GM19025 (cell line): Measurements from ENCODE around the gene RPS28.
A peak's percentile ranks its signal among the peaks of the same experiment; 100 is the strongest.
"Not testable (repeated sequence)": the region's sequence is repeated elsewhere in the genome, so short reads cannot be mapped to it uniquely, and the experiment has no call there.

ENCODE experiments used
- ATAC-seq: cut with Tn5 transposase; IDR thresholded peaks from one replicate; pipeline ENCODE4 v1.9.1; 2021; ENCODE audit warnings: mild to moderate bottlenecking, low read depth, moderate library complexity; ENCODE audit not compliant: unreplicated experiment

RPS28 gene

DNA sequence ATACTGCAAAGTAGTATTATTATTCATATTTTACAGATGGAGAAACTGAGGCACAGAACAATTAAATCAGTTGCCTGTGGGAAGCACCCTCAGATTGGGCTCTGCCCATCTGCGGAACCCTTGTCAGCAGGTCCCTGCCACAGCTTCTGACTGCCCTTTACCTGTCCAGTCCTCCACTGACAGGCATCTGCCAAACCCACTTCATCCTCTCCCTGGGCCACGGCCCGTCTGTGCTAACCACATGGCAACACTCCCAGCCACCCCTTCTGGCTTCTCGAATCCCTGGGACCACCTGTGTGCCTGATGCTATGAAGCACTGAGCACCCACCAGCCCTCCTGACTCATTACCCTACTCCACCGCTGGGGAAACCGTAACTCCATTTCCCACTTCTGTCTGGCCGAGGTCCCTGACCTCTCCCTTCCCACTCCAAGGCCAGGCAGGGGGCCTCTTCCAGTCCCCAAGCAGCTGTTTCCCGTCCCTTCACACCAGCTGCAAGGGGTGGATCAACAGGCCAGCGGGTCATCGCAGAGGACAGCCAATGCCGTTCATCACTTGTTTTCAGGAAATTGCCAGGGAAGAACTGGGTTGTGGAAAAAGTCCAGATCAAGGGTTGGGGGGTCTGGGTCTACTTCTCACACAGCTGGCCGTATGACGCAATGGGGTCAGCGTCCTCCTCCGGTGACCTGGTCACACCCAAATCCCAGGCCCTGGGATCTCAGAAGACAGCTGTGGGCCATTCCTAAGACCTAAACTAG is 19.2 kb downstream of the RPS28 start:
- ATAC-seq, result no peak

DNA sequence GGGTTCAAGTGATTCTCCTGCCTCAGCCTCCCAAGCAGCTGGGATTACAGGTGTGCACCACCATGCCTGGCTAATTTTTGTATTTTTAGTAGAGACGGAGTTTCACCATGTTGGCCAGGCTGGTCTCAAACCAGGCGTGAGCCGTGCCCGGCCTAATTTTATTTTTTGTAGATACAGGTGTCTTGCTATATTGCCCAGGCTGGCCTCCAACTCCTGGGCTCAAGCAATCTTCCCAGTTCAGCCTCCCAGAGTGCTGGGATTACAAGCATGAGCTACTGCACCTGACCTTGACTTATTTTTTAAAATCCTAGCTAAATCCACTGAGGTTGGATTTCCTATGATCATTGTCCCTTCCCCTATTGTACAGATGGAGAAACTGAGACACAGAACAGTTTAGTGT is 20.2 kb downstream of the RPS28 start:
- ATAC-seq, result not testable (repeated sequence)

GRCh38 chr19:8342316-8342683 is 21.0 kb downstream of the RPS28 start:
- no peak for ATAC-seq

DNA sequence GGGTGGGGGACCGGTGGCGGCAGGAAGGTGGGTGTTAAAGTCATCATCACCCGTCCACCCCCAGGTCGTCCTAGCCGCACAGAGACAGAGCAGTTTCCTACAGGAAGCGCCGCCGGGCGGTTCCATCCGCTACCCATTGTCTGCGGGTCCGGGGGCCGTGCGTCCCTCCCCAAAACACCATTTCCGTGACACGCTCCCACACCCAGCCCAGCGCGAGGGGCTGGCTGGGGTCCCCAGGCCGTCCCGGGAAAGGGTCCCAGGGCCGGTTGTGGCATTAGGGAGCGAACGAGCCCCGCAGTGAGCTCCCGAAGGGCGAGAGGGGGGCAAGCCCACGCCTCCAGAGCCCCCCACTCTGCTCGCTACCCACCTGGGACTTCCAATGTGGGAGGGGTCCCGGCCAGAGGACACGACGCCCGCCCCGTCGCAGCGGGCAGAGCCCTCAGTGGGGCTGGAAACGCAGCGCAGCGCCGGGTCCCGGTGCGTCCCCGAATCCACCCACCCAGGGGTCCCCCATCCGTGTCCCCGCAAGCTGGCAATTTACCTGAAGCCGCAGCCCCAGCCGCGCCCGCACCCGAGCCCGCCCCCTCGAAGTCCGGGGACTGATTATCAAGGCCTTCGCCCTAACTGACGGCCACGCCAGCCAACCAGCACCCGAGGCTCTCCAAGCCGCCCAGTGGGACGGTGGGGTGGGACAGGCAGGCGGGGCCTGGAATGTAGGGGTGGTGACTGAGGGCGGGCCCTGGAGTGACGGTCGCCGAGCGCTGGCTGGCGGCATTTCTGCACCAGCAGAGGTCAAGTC is 21.6 kb downstream of the RPS28 start, which contains the start of gene KANK3:
Gene KANK3 (minus strand): TSS at position 579 of the 799 bp plus-strand sequence. CDS start 5,434 bp downstream, outside the sequence.
- ATAC-seq, result peak; percentile 95

DNA sequence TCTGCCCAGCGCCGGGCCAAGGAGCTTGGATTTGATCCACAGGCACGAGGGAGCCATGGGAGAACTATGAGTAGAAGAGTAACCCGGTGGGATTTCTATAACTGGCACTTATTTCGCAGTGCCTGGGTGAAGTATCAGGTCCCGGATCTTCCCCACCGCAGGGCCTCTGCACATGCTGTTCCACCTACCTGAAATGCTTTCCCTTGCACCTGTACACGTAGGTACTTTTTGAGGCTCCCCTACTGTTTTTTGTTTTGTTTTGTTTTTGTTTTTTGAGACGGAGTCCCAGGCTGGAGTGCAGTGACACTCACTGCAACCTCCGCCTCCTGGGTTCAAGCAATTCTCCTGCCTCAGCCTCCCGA is 22.2 kb downstream of the RPS28 start:
- no peak for ATAC-seq

DNA sequence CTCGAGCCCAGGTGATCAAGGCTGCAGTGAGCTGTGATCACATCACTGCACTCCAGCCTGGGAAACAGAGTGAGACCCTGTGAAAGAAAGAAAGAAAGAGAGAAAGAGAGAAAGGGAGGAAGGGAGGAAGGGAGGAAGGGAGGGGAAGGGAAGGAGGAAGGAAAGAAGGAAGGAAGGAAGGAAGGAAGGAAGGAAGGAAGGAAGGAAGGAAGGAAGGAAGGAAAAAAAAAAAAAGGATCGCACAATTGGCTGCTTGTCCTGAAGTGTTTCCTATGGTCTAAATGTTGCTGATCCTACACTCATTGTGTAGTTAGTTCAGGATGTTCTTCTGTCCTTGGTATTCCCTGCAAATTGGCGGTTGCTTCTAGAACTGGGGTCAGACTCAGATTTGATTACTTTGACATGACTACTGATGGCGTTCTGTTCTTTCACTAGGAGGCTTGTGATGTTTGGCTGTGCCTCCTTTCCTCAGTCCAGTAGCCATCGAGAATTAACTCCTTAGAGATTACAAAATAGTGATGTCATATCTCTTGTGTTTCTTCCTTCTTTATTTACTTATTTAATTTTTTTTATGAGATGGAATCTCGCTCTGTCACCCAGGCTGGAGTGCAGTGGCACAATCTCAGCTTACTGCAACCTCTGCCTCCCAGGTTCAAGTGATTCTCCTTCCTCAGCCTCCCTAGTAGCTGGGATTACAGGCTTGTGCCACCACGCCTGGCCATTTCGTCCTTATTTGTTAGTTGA is 28.5 kb downstream of the RPS28 start:
- ATAC-seq, result not testable (repeated sequence)

DNA sequence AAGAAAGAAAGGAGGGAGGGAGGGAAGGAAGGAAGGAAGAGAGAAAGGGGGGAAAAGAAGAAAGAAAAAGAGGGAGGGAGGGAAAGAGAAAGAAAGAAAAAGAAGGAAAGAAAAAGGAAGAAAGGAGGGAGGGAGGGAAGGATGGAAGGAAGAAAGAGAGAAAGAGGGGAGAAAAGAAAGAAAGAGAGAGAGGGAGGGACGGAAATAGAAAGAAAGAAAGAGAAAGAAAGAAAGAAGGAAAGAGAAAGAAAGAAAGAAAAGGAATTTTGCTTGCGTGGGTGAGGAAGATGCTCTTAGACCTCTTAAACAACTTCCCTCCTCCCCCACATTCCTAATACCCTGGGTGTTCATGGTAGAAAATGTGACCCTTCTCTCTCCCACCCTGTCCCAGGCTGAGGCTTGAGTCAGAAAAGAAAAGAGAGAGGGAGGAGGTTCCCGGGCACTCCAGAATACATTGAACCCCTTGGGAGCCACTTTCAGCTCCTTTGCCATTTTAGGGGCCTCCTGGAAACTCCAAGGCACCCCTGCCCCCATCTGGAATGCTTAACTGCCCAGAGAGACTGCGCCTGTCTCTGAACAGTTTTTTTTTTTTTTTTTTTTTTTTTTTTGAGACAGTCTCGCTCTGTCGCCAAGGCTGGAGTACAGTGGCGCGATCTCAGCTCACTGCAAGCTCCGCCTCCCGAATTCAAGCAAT is 31.0 kb downstream of the RPS28 start:
- ATAC-seq, result no peak

- ATAC-seq, result not testable (repeated sequence)
Measured at GRCh38 chr19:8352845-8353244, 31.5 kb downstream of the RPS28 start.

DNA sequence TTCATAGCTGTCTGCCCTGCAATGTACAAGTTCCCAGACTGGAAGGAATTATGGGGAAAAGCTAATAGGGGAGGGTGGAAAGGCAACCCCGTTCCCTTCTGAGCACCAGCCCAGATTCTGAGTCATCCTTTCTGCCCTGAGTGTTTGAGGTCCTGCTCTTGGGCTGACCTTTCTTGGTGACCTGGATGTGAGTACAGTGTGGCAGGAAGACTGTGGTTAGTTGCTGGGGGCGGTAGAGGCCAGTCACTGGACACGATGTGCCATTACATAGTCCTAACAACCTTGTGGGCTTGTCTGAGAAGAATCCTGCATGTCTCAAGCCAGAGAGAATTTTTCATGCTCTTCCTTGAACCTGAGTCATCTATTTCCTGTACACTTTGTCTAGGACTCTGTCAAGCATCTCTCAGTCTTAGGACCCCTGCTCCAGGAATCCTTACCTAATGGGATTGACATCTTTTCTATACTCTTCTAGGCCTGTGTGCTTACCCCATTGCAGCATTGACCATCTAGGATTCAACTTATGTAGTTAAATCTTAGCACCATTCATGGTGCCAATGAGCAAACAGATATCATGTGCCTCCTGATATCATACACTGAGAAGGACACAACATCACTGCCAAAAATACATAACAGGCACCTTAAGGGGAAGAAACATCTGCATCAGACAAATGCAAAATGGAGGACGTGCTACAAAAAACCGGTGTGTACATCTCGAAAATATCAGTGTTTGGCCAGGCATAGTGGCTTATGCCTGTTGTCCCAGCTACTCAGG is 34.5 kb downstream of the RPS28 start:
- ATAC-seq, result no peak

DNA sequence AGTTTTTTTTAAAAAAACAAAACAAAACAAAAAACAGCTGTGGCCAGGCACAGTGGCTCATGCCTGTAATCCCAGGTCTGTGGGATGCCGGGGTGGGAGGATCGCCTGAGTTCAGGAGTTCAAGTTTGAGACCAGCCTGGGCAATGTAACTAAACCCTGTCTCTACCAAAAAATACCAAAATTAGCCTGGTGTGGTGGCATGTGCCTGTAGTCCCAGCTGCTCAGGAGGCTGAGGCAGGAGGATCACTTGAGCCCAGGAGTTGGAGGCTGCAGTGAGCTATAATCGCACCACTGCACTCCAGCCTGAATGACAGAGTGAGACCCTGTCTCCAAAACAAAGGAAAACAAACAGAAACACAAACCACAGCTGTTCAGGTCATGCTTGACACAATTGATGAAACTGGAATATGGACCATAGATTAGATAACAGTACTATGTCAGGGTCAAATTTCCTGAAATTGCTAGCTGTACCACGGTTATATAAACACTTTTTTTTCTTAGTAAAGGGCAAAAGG is 35.8 kb downstream of the RPS28 start:
- ATAC-seq, result no peak

DNA sequence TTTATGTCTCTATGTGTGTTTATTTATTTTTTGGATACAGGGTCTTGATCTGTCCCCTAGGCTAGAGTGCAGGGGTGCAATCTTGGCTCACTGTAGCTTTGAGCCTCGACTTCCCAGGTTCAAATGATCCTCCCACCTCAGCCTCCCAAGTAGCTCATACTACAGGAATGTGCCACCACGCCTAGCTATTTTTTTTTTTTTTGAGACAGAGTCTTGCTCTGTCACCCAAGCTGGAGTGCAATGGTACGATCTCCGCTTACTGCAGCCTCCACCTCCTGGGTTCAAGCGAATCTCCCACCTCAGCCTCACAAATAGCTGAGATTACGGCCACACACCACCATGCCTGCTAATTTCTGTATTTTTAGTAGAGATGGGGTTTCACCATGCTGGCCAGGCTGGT is 37.7 kb downstream of the RPS28 start:
- ATAC-seq, result no peak

- no peak for ATAC-seq
Measured at GRCh38 chr19:8360196-8360595, 38.9 kb downstream of the RPS28 start.

- no peak for ATAC-seq
Measured at GRCh38 chr19:8361921-8362793, 40.9 kb downstream of the RPS28 start.

DNA sequence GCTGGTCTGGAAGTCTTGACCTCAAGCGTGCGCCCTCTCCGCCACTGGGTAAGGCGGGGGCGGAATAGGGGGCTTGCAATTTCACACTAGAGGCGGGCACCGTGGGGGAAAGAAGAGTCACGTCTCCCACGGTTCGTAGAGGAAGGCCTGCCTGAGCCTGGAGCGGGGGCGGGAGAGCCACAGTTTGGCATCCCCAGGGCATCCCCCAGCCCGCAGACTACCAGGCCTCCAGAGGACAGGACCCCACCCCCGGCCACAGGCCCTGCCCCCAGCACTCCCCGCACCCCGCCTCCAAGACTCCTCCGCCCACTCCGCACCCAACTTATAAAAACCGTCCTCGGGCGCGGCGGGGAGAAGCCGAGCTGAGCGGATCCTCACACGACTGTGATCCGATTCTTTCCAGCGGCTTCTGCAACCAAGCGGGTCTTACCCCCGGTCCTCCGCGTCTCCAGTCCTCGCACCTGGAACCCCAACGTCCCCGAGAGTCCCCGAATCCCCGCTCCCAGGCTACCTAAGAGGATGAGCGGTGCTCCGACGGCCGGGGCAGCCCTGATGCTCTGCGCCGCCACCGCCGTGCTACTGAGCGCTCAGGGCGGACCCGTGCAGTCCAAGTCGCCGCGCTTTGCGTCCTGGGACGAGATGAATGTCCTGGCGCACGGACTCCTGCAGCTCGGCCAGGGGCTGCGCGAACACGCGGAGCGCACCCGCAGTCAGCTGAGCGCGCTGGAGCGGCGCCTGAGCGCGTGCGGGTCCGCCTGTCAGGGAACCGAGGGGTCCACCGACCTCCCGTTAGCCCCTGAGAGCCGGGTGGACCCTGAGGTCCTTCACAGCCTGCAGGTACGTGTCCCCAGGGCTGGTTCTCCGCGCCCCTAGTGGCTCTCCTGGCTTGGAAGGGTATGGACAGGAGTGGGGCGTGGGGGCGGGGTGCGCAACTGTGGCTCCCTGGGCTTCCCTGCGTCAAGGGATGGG is 42.8 kb downstream of the RPS28 start, which contains the start of gene ANGPTL4:
Gene ANGPTL4 (plus strand): TSS at position 353 of the 969 bp plus-strand sequence. CDS start 167 bp downstream, at position 520.
- no peak for ATAC-seq

GRCh38 chr19:8366121-8366581 is 44.9 kb downstream of the RPS28 start:
- ATAC-seq, result no peak

GRCh38 chr19:8366961-8367326 is 45.6 kb downstream of the RPS28 start:
- no peak for ATAC-seq

- ATAC-seq, result no peak
Measured at GRCh38 chr19:8367327-8368001, 46.2 kb downstream of the RPS28 start.
